ENCODE measurements around the gene SPRY1.

Gene SPRY1

DNA sequence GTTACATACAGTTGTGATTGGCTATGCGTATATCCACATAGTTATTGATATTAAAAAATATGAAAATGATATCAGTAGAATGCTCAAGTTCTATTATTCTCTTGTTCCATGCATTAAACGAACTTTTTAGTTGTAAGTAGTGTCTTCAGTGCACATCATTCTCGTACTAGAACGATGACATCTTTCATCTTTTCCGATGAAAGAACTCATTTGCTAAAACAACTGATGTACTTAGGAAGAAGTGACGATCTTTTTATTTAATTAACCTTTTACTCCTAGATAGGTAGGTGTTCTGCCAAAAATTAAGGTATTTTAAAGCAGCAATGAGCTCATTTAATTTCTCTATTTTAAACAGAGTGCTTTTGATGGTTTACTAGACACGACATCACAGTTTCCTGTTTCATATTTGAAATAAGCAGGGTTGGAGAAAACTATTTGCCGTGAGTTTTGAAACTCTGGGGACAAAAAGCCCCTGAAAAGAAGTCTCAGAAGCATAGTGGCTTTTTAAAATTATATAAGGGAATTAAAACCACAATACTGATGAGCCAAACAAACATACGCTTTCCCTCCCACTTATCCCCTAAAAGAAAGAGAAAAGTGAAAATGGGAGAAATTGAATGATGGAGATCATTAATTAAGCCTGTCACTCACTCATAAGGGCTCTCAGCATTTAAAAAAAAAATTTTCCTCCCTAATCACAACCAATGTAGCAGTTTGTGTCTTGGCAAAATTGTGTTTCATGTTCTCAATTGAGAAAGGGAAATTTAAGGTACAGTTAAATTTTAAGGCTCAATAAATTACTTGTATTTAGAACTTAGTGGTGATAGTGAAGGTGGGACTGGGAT lies 25.6 kb downstream of the SPRY1 start:
- H3K4me3 ChIP-seq (ENCODE audit: low read depth in 1 of 2, low read length in 2 of 2): no peak overlapping the region
- H3K79me2 ChIP-seq (ENCODE audit: insufficient read depth, low read length): no peaks in the 10 kb centered on the region
- TF ChIP-seq, protein P1, sequence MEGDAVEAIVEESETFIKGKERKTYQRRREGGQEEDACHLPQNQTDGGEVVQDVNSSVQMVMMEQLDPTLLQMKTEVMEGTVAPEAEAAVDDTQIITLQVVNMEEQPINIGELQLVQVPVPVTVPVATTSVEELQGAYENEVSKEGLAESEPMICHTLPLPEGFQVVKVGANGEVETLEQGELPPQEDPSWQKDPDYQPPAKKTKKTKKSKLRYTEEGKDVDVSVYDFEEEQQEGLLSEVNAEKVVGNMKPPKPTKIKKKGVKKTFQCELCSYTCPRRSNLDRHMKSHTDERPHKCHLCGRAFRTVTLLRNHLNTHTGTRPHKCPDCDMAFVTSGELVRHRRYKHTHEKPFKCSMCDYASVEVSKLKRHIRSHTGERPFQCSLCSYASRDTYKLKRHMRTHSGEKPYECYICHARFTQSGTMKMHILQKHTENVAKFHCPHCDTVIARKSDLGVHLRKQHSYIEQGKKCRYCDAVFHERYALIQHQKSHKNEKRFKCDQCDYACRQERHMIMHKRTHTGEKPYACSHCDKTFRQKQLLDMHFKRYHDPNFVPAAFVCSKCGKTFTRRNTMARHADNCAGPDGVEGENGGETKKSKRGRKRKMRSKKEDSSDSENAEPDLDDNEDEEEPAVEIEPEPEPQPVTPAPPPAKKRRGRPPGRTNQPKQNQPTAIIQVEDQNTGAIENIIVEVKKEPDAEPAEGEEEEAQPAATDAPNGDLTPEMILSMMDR (IDR thresholded peaks at IDR 0.05; ENCODE audit: borderline replicate concordance, extremely low read depth, low read length, poor library complexity, severe bottlenecking): no peak
- no peak for TF ChIP-seq EZH2 (IDR thresholded peaks at IDR 0.05; ENCODE audit: borderline replicate concordance, low read depth, low read length, severe bottlenecking)
- H2AFZ ChIP-seq (ENCODE audit: low read depth, low read length): no peak overlapping the region
- DNase-seq (no peak), ATAC-seq (ENCODE audit: insufficient read depth, low read depth) (no peak)
- H3K9me3 ChIP-seq (ENCODE audit: insufficient read depth, low read length, severe bottlenecking): no peaks in the 10 kb centered on the region
- no peaks in the 10 kb centered on the region for H4K20me1 ChIP-seq (ENCODE audit: insufficient read depth, low read length)
- no peaks in the 10 kb centered on the region for H3K27me3 ChIP-seq (ENCODE audit: insufficient read depth, low read length, poor library complexity)
- no peaks in the 10 kb centered on the region for H3K36me3 ChIP-seq (ENCODE audit: insufficient read depth, low read length)
- no peaks in the 10 kb centered on the region for H3K4me1 ChIP-seq (ENCODE audit: insufficient read depth, low read length)
- H3K4me2 ChIP-seq (ENCODE audit: insufficient read depth, low read length): no peak overlapping the region
- no peak overlapping the region for H3K9ac ChIP-seq (ENCODE audit: low read depth, low read length)
- no peak overlapping the region for H3K27ac ChIP-seq (ENCODE audit: low read length)

DNA sequence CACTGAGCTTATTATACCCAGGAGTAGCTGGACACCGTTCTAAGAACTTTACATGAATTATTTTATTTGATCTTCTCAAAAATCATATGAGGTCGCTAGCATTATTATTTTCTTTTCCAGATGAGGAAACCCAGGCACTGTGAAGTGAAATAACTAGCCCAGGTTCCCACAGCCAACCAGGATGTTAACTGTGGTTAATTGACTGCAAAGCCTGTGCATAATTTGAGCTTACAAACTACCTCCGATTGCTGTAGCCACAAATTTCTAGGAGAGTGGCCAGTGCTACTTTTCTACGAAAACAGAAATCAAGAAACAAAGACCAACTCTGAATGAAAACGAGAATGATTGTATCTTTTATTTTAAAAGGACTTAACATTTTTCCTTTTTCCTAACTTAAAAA lies 27.2 kb downstream of the SPRY1 start:
- H3K36me3 ChIP-seq (ENCODE audit: insufficient read depth, low read length): no peaks in the 10 kb centered on the region
- H3K9me3 ChIP-seq (ENCODE audit: insufficient read depth, low read length, severe bottlenecking): no peaks in the 10 kb centered on the region
- H3K4me1 ChIP-seq (ENCODE audit: insufficient read depth, low read length): no peaks in the 10 kb centered on the region
- no peak for DNase-seq
- ATAC-seq (ENCODE audit: insufficient read depth, low read depth): no peak
- no peak overlapping the region for H3K4me2 ChIP-seq (ENCODE audit: insufficient read depth, low read length)
- H3K4me3 ChIP-seq (ENCODE audit: low read depth in 1 of 2, low read length in 2 of 2): no peak overlapping the region
- H3K9ac ChIP-seq (ENCODE audit: low read depth, low read length): no peak overlapping the region
- no peaks in the 10 kb centered on the region for H3K27me3 ChIP-seq (ENCODE audit: insufficient read depth, low read length, poor library complexity)
- no peaks in the 10 kb centered on the region for H4K20me1 ChIP-seq (ENCODE audit: insufficient read depth, low read length)
- no peak overlapping the region for H2AFZ ChIP-seq (ENCODE audit: low read depth, low read length)
- no peak overlapping the region for H3K27ac ChIP-seq (ENCODE audit: low read length)
- TF ChIP-seq EZH2 (IDR thresholded peaks at IDR 0.05; ENCODE audit: borderline replicate concordance, low read depth, low read length, severe bottlenecking): no peak
- TF ChIP-seq, protein P1 (IDR thresholded peaks at IDR 0.05; ENCODE audit: borderline replicate concordance, extremely low read depth, low read length, poor library complexity, severe bottlenecking): no peak
- no peaks in the 10 kb centered on the region for H3K79me2 ChIP-seq (ENCODE audit: insufficient read depth, low read length)

DNA sequence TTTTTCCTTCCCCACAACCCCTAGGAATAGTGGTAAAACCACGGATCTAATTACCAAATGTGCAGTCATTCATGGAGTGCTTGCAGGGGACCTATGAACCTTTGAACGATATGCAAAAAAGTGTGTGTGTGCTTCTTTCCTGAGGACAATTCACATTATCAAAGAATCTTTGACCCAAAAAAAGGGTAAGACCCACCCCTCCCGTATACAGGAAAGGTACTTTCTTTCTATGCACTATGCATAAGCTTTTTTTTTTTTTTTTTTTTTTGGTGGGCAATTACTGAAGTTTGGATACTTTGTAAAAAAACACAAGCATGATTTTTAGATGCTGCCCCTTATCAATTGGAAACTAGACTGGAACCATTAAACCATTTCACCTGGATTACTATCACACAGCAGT lies 31.4 kb downstream of the SPRY1 start:
- TF ChIP-seq, protein P1 (IDR thresholded peaks at IDR 0.05; ENCODE audit: borderline replicate concordance, extremely low read depth, low read length, poor library complexity, severe bottlenecking): no peak
- no peak for TF ChIP-seq EZH2 (IDR thresholded peaks at IDR 0.05; ENCODE audit: borderline replicate concordance, low read depth, low read length, severe bottlenecking)

More for the DNA sequence above, 31.4 kb downstream of the SPRY1 start:
- H3K4me2 ChIP-seq (ENCODE audit: insufficient read depth, low read length): no peak overlapping the region
- DNase-seq: no peak
- H3K36me3 ChIP-seq (ENCODE audit: insufficient read depth, low read length): no peaks in the 10 kb centered on the region
- no peaks in the 10 kb centered on the region for H3K27me3 ChIP-seq (ENCODE audit: insufficient read depth, low read length, poor library complexity)
- no peaks in the 10 kb centered on the region for H4K20me1 ChIP-seq (ENCODE audit: insufficient read depth, low read length)
- H3K9me3 ChIP-seq (ENCODE audit: insufficient read depth, low read length, severe bottlenecking): no peaks in the 10 kb centered on the region
- no peak overlapping the region for H3K4me3 ChIP-seq (ENCODE audit: low read depth in 1 of 2, low read length in 2 of 2)
- H3K9ac ChIP-seq (ENCODE audit: low read depth, low read length): no peak overlapping the region
- H2AFZ ChIP-seq (ENCODE audit: low read depth, low read length): no peak overlapping the region
- ATAC-seq (ENCODE audit: insufficient read depth, low read depth): no peak
- H3K4me1 ChIP-seq (ENCODE audit: insufficient read depth, low read length): no peaks in the 10 kb centered on the region
- no peaks in the 10 kb centered on the region for H3K79me2 ChIP-seq (ENCODE audit: insufficient read depth, low read length)
- H3K27ac ChIP-seq (ENCODE audit: low read length): no peak overlapping the region

Measured in DND-41 (cell line).